Measurements from ENCODE around the gene CPN2.

DNA sequence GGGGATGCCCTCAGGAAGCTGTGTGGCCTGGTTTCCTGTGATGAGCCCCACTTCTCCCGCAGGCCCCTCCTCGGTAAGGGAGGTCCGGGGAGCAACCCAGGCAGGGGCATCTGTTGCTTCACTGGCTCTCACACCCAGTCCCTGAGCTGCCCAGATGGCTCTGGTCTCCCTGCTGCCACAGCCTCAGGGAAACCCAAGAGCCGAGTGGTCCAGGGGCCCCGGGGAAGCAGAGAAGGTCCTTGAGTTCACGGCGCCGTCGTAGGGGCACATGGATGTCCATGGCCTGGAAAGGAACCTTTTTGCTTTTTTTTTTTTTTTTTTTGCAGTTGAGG is 31.7 kb upstream of the CPN2 start:
- TF ChIP-seq TAF1 (IDR thresholded peaks at IDR 0.05; ENCODE audit: borderline replicate concordance, insufficient read depth, low read length), result no peak
- no peak for TF ChIP-seq SIN3A (IDR thresholded peaks at IDR 0.05; ENCODE audit: borderline replicate concordance, insufficient read depth, low read length)
- TF ChIP-seq POLR2AphosphoS5 (IDR thresholded peaks at IDR 0.05; ENCODE audit: low read depth, low read length), result no peak
- TF ChIP-seq, protein P1, sequence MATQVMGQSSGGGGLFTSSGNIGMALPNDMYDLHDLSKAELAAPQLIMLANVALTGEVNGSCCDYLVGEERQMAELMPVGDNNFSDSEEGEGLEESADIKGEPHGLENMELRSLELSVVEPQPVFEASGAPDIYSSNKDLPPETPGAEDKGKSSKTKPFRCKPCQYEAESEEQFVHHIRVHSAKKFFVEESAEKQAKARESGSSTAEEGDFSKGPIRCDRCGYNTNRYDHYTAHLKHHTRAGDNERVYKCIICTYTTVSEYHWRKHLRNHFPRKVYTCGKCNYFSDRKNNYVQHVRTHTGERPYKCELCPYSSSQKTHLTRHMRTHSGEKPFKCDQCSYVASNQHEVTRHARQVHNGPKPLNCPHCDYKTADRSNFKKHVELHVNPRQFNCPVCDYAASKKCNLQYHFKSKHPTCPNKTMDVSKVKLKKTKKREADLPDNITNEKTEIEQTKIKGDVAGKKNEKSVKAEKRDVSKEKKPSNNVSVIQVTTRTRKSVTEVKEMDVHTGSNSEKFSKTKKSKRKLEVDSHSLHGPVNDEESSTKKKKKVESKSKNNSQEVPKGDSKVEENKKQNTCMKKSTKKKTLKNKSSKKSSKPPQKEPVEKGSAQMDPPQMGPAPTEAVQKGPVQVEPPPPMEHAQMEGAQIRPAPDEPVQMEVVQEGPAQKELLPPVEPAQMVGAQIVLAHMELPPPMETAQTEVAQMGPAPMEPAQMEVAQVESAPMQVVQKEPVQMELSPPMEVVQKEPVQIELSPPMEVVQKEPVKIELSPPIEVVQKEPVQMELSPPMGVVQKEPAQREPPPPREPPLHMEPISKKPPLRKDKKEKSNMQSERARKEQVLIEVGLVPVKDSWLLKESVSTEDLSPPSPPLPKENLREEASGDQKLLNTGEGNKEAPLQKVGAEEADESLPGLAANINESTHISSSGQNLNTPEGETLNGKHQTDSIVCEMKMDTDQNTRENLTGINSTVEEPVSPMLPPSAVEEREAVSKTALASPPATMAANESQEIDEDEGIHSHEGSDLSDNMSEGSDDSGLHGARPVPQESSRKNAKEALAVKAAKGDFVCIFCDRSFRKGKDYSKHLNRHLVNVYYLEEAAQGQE (IDR thresholded peaks at IDR 0.05; ENCODE audit: insufficient read depth in 1 of 2, low read depth in 2 of 2, low read length in 2 of 2), result no peak

All from PFSK-1 (cell line).